Middle frontal gyrus (tissue), 1 donor: ENCODE data around the gene LAMC3.
"Not testable (repeated sequence)": the region's sequence is repeated elsewhere in the genome, so short reads cannot be mapped to it uniquely, and the experiment has no call there.

Source experiments
- DNase-seq: peaks from one replicate; pipeline ENCODE4 v3.0.0-alpha.2; 2015; ENCODE audit warnings: low spot score; ENCODE audit errors: extremely low spot score

The LAMC3 gene

GRCh38 chr9:131096269-131097125 lies 87.5 kb downstream of the LAMC3 start, which contains the start of gene AIF1L:
Gene AIF1L, plus strand, starts transcription at chr9:131096531. Its CDS starts 99 bp downstream, at chr9:131096630.
- DNase-seq = no peak

- DNase-seq = no peak
Measured at GRCh38 chr9:131097126-131097947, 88.4 kb downstream of the LAMC3 start.

GRCh38 chr9:131097948-131098278 lies 88.9 kb downstream of the LAMC3 start:
- DNase-seq = no peak

- no peak for DNase-seq
Measured at GRCh38 chr9:131098391-131099101, 89.6 kb downstream of the LAMC3 start.

- DNase-seq = no peak
Measured at GRCh38 chr9:131099102-131099606, 90.2 kb downstream of the LAMC3 start.

- DNase-seq = not testable (repeated sequence)
Measured at GRCh38 chr9:131099845-131100244, 90.9 kb downstream of the LAMC3 start.

- no peak for DNase-seq
Measured at GRCh38 chr9:131100445-131100844, 91.5 kb downstream of the LAMC3 start.

GRCh38 chr9:131101207-131101964 lies 92.4 kb downstream of the LAMC3 start:
- DNase-seq = no peak

- DNase-seq = no peak
Measured at GRCh38 chr9:131103024-131103423, 94.0 kb downstream of the LAMC3 start.

- no peak for DNase-seq
Measured at GRCh38 chr9:131103535-131103934, 94.6 kb downstream of the LAMC3 start.

GRCh38 chr9:131104016-131104740 lies 95.2 kb downstream of the LAMC3 start:
- DNase-seq = no peak

GRCh38 chr9:131105952-131106351 lies 97.0 kb downstream of the LAMC3 start:
- no peak for DNase-seq

GRCh38 chr9:131107760-131108159 lies 98.8 kb downstream of the LAMC3 start:
- DNase-seq = no peak

- no peak for DNase-seq
Measured at GRCh38 chr9:131111186-131111853, 102.3 kb downstream of the LAMC3 start.

GRCh38 chr9:131111854-131112311 lies 102.9 kb downstream of the LAMC3 start:
- peak; percentile 79 for DNase-seq

GRCh38 chr9:131112374-131113154 lies 103.6 kb downstream of the LAMC3 start:
- no peak for DNase-seq

- no peak for DNase-seq
Measured at GRCh38 chr9:131113655-131114054, 104.7 kb downstream of the LAMC3 start.

- DNase-seq = no peak
Measured at GRCh38 chr9:131114084-131114535, 105.1 kb downstream of the LAMC3 start.

- DNase-seq = not testable (repeated sequence)
Measured at GRCh38 chr9:131115360-131115742, 106.4 kb downstream of the LAMC3 start.
